Measurements from ENCODE around the gene HSPA1A.
"Not testable (repeated sequence)": the region's sequence is repeated elsewhere in the genome, so short reads cannot be mapped to it uniquely, and the experiment has no call there.

Gene HSPA1A

GRCh38 chr6:31811645-31812044 lies 3.7 kb upstream of the HSPA1A start:
- no peak for DNase-seq

- DNase-seq: no peak
Observed at GRCh38 chr6:31813465-31813849, 1.9 kb upstream of the HSPA1A start.

GRCh38 chr6:31814677-31815024 lies 692 bp upstream of the HSPA1A start:
- peak; percentile 98 for DNase-seq

GRCh38 chr6:31817133-31817928 lies 2.0 kb downstream of the HSPA1A start:
- DNase-seq: not testable (repeated sequence)

- not testable (repeated sequence) for DNase-seq
Observed at GRCh38 chr6:31817929-31818511, 2.7 kb downstream of the HSPA1A start.

- no peak for DNase-seq
Observed at GRCh38 chr6:31819871-31820299, 4.5 kb downstream of the HSPA1A start.

GRCh38 chr6:31820399-31820798 lies 5.1 kb downstream of the HSPA1A start:
- DNase-seq: not testable (repeated sequence)

- peak; percentile 56 for DNase-seq
Observed at GRCh38 chr6:31821301-31822035, 6.1 kb downstream of the HSPA1A start.

- DNase-seq: peak; percentile 63
Observed at GRCh38 chr6:31822036-31822821, 6.9 kb downstream of the HSPA1A start.

- DNase-seq: not testable (repeated sequence)
Observed at GRCh38 chr6:31823592-31824196, 8.4 kb downstream of the HSPA1A start.

GRCh38 chr6:31825553-31825952 lies 10.2 kb downstream of the HSPA1A start:
- DNase-seq: no peak

- DNase-seq: no peak
Observed at GRCh38 chr6:31826793-31827285, 11.5 kb downstream of the HSPA1A start.

- DNase-seq: peak; percentile 100
Observed at GRCh38 chr6:31827286-31828079, 12.1 kb downstream of the HSPA1A start, which contains the start of gene HSPA1B. Gene HSPA1B, plus strand, starts transcription at chr6:31827738. Its CDS starts 213 bp downstream, at chr6:31827951.

- DNase-seq: peak; percentile 48
Observed at GRCh38 chr6:31829633-31830283, 14.4 kb downstream of the HSPA1A start.

GRCh38 chr6:31830886-31831335 lies 15.6 kb downstream of the HSPA1A start:
- no peak for DNase-seq

GRCh38 chr6:31831350-31832215 lies 16.2 kb downstream of the HSPA1A start:
- no peak for DNase-seq

- DNase-seq: peak; percentile 86
Observed at GRCh38 chr6:31834367-31835250, 19.3 kb downstream of the HSPA1A start.

GRCh38 chr6:31836047-31836473 lies 20.7 kb downstream of the HSPA1A start:
- no peak for DNase-seq

Data from kidney glomerular epithelial cell (primary cell).